ENCODE measurements around the gene CARHSP1. TPM values are rescaled to one million over a fixed set of nuclear protein-coding genes. Genes with fewer than 3 reads are reported as not detected.

Gene CARHSP1
- polyA plus RNA-seq, 1 of the 3 experiments (the other 2 are of a cell fraction) = 93.6 TPM

DNA sequence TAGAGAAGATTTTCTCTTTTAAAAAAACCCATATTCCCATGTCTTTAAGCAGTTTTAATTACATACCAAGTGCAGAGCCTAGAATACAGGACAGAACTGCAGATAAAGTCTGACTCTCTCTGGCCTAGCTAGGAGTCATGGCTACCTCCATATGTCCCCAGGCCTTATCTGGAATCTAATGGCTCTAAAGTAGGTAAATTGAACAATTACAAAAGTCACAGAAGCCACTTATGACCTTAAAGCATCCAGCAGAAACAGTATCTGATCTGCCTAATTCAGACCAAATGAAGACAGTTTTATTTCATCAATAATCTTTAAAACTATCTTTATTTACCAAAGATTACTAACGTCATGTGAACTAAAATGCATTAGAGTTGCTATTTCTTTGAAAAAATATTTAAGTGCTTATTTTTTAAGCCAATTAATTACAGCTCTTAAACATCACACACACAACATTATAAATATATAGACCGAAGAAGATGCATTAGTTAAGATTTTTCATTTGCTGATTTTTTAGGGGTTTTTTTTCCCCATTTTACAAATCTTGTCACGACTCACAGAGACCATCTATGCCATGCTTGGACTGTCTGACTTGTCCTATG is 42.4 kb downstream of the CARHSP1 start (continued):
- TF ChIP-seq, protein P1, sequence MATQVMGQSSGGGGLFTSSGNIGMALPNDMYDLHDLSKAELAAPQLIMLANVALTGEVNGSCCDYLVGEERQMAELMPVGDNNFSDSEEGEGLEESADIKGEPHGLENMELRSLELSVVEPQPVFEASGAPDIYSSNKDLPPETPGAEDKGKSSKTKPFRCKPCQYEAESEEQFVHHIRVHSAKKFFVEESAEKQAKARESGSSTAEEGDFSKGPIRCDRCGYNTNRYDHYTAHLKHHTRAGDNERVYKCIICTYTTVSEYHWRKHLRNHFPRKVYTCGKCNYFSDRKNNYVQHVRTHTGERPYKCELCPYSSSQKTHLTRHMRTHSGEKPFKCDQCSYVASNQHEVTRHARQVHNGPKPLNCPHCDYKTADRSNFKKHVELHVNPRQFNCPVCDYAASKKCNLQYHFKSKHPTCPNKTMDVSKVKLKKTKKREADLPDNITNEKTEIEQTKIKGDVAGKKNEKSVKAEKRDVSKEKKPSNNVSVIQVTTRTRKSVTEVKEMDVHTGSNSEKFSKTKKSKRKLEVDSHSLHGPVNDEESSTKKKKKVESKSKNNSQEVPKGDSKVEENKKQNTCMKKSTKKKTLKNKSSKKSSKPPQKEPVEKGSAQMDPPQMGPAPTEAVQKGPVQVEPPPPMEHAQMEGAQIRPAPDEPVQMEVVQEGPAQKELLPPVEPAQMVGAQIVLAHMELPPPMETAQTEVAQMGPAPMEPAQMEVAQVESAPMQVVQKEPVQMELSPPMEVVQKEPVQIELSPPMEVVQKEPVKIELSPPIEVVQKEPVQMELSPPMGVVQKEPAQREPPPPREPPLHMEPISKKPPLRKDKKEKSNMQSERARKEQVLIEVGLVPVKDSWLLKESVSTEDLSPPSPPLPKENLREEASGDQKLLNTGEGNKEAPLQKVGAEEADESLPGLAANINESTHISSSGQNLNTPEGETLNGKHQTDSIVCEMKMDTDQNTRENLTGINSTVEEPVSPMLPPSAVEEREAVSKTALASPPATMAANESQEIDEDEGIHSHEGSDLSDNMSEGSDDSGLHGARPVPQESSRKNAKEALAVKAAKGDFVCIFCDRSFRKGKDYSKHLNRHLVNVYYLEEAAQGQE (IDR thresholded peaks at IDR 0.05; ENCODE audit: low read depth, low read length) = no peak
- TF ChIP-seq FOXM1 (IDR thresholded peaks at IDR 0.05; ENCODE audit: low read depth) (no peak), POLR2AphosphoS5 (IDR thresholded peaks at IDR 0.05; ENCODE audit: low read depth, low read length) (peak; percentile 15; the same call in 1 of the 2 replicates), NFIC (IDR thresholded peaks at IDR 0.05; ENCODE audit: borderline replicate concordance) (no peak), TEAD4 (IDR thresholded peaks at IDR 0.05; ENCODE audit: borderline replicate concordance, insufficient read depth) (0 out of 2 replicates have a peak, but pooled peaks have one; percentile 56), FOXJ3 (CRISPR knock-in tag; IDR thresholded peaks at IDR 0.05) (peak; percentile 81)
- TF ChIP-seq, protein P2, sequence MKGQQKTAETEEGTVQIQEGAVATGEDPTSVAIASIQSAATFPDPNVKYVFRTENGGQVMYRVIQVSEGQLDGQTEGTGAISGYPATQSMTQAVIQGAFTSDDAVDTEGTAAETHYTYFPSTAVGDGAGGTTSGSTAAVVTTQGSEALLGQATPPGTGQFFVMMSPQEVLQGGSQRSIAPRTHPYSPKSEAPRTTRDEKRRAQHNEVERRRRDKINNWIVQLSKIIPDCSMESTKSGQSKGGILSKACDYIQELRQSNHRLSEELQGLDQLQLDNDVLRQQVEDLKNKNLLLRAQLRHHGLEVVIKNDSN (IDR thresholded peaks at IDR 0.05; ENCODE audit: borderline replicate concordance, low read depth) = no peak
- TF ChIP-seq, protein P3, sequence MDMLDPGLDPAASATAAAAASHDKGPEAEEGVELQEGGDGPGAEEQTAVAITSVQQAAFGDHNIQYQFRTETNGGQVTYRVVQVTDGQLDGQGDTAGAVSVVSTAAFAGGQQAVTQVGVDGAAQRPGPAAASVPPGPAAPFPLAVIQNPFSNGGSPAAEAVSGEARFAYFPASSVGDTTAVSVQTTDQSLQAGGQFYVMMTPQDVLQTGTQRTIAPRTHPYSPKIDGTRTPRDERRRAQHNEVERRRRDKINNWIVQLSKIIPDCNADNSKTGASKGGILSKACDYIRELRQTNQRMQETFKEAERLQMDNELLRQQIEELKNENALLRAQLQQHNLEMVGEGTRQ (IDR thresholded peaks at IDR 0.05; ENCODE audit: borderline replicate concordance, low read depth, low read length) = no peak

DNA sequence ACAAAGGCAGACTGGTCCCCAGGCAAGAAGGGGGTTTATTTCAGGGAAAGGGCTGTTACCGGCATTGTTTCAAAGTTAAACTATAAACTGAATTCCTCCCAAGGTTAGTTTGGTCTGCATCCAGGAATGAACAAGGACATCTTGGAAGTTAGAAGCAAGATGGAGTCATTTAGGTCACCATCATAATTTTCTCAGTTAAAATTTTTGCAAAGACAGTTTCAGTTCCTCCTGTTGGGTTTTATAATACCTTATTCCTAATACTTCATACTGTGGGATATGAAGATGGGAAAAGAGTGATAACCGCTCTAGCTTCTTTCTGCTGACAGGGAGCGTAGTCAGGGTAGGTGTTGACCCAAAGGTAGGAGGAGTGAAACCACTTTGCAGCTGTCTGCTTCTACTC is 46.4 kb downstream of the CARHSP1 start:
- ChIA-PET POLR2A (no interaction called here), CTCF (interaction anchor here (0.8 to 3.8 kb wide), 4 partner anchors 10 to 187 kb away, joined by 3 to 15 read pairs (median 5); no protein-coding TSS in a partner anchor)
- Histone ChIP-seq H3K4me2 (no peak overlapping the region), H3K27me3 (ENCODE audit: insufficient read depth) (no peaks in the 10 kb centered on the region), H3K27ac (ENCODE audit: low read depth in 2 of 2, low read length in 1 of 2) (peak overlapping the region in 1 of 2 experiments; percentile 88; a peak in 2 of 4 replicates), H2AFZ (ENCODE audit: low read depth) (no peak overlapping the region), H3K4me3 (ENCODE audit: low read depth in 2 of 2, low read length in 1 of 2) (no peak overlapping the region), H3F3A (replicated peaks; ENCODE audit: insufficient read depth) (peaks cover 26% of the 10 kb centered on the region), H3K9me3 (no peaks in the 10 kb centered on the region), H3K4me1 (ENCODE audit: control insufficient read depth in 1 of 2, insufficient read depth in 2 of 2, low read depth in 1 of 2, low read length in 1 of 2) (peaks cover 0 to 22% of the 10 kb centered on the region in 2 experiments; a peak in 3 of 4 replicates), H3K36me3 (replicated peaks in 1 of 2; ENCODE audit: control insufficient read depth in 1 of 2, insufficient read depth in 2 of 2, low read length in 1 of 2) (peaks cover 66 to 68% of the 10 kb centered on the region in 2 experiments), H3K9ac (no peak overlapping the region), H3K79me2 (ENCODE audit: insufficient read depth) (peaks cover 41% of the 10 kb centered on the region; the same call in 1 of the 2 replicates), H4K20me1 (ENCODE audit: insufficient read depth) (no peaks in the 10 kb centered on the region), H3K9me2 (no peaks in the 10 kb centered on the region)
- WGBS (ENCODE audit: low lambda C conversion rate) = 98% methylated on average over 3 of the region's 3 CpGs
- TF ChIP-seq POLR2AphosphoS5 (IDR thresholded peaks at IDR 0.05; ENCODE audit: low read depth, low read length) (no peak), EZH2phosphoT487 (IDR thresholded peaks at IDR 0.05; ENCODE audit: borderline replicate concordance, low read depth) (no peak), RAD21 (IDR thresholded peaks at IDR 0.05; ENCODE audit: low read length) (no peak), ELF1 (IDR thresholded peaks at IDR 0.05) (no peak), JUND (IDR thresholded peaks at IDR 0.05) (no peak), FOXJ3 (CRISPR knock-in tag; IDR thresholded peaks at IDR 0.05) (no peak)
- TF ChIP-seq, protein P4, sequence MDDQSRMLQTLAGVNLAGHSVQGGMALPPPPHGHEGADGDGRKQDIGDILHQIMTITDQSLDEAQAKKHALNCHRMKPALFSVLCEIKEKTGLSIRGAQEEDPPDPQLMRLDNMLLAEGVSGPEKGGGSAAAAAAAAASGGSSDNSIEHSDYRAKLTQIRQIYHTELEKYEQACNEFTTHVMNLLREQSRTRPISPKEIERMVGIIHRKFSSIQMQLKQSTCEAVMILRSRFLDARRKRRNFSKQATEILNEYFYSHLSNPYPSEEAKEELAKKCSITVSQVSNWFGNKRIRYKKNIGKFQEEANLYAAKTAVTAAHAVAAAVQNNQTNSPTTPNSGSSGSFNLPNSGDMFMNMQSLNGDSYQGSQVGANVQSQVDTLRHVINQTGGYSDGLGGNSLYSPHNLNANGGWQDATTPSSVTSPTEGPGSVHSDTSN (IDR thresholded peaks at IDR 0.05) = no peak
- TF ChIP-seq, protein P2 (IDR thresholded peaks at IDR 0.05; ENCODE audit: borderline replicate concordance, low read depth) = no peak
- DNase-seq = no peak

Measured in SK-N-SH (cell line).